Globus pallidus (tissue), 1 donor: ENCODE results near the gene PTPN1.

Experiments used
- DNase-seq: peaks from one replicate; pipeline ENCODE4 v3.0.0-alpha.2; 2015; ENCODE audit warnings: low spot score

Gene PTPN1

GRCh38 chr20:50513169-50514034 lies 3.2 kb downstream of the PTPN1 start:
- DNase-seq: peak; percentile 54

- DNase-seq: no peak
These were observed 3.8 kb downstream of the PTPN1 start for GRCh38 chr20:50514035-50514337.

GRCh38 chr20:50514750-50515149 lies 4.6 kb downstream of the PTPN1 start:
- DNase-seq: no peak

- DNase-seq: no peak
These were observed 5.4 kb downstream of the PTPN1 start for GRCh38 chr20:50515471-50516106.

- DNase-seq: no peak
These were observed 6.2 kb downstream of the PTPN1 start for GRCh38 chr20:50516180-50516934.

GRCh38 chr20:50516935-50517816 lies 7.0 kb downstream of the PTPN1 start:
- DNase-seq: no peak

GRCh38 chr20:50517817-50518154 lies 7.6 kb downstream of the PTPN1 start:
- no peak for DNase-seq

- no peak for DNase-seq
These were observed 8.1 kb downstream of the PTPN1 start for GRCh38 chr20:50518270-50518721.

GRCh38 chr20:50519036-50519762 lies 9.0 kb downstream of the PTPN1 start:
- no peak for DNase-seq

GRCh38 chr20:50520222-50520880 lies 10.2 kb downstream of the PTPN1 start:
- DNase-seq: no peak

GRCh38 chr20:50521221-50522052 lies 11.3 kb downstream of the PTPN1 start:
- no peak for DNase-seq

GRCh38 chr20:50522053-50522674 lies 12.0 kb downstream of the PTPN1 start:
- DNase-seq: no peak

GRCh38 chr20:50523552-50524167 lies 13.5 kb downstream of the PTPN1 start:
- no peak for DNase-seq

GRCh38 chr20:50525681-50526080 lies 15.5 kb downstream of the PTPN1 start:
- no peak for DNase-seq

- no peak for DNase-seq
These were observed 16.3 kb downstream of the PTPN1 start for GRCh38 chr20:50526403-50526989.

GRCh38 chr20:50527068-50527605 lies 17.0 kb downstream of the PTPN1 start:
- DNase-seq: no peak

- no peak for DNase-seq
These were observed 17.9 kb downstream of the PTPN1 start for GRCh38 chr20:50528129-50528528.

- DNase-seq: no peak
These were observed 18.7 kb downstream of the PTPN1 start for GRCh38 chr20:50528804-50529351.
